Activated CD4-positive, alpha-beta T cell treated with anti-CD3 and anti-CD28 coated beads, Interleukin-2, amount 10 ng/mL, durations not matched to agents 24 days and 14 days (primary cell): ENCODE data around the gene NPPC. TPM values are rescaled to one million over a fixed set of nuclear protein-coding genes. Genes with fewer than 3 reads are reported as not detected.
"Not testable (repeated sequence)": the region's sequence is repeated elsewhere in the genome, so short reads cannot be mapped to it uniquely, and the experiment has no call there.

Experiments used
- DNase-seq: peaks from one replicate; pipeline ENCODE4 v3.0.0; 2022
- H3K27ac Mint-ChIP-seq: one replicate; pipeline ENCODE4 v1.8.0; 2022; ENCODE audit warnings: mild to moderate bottlenecking, mixed read lengths
- H3K27me3 Mint-ChIP-seq: one replicate; pipeline ENCODE4 v1.8.0; 2022; ENCODE audit warnings: mixed read lengths
- H3K36me3 Mint-ChIP-seq: one replicate; pipeline ENCODE4 v1.8.0; 2022; ENCODE audit warnings: low read depth, mild to moderate bottlenecking, mixed read lengths
- H3K4me1 Mint-ChIP-seq: one replicate; pipeline ENCODE4 v1.8.0; 2021; ENCODE audit warnings: mixed read lengths
- H3K4me3 Mint-ChIP-seq: one replicate; pipeline ENCODE4 v1.8.0; 2022; ENCODE audit warnings: mild to moderate bottlenecking, moderate library complexity, mixed read lengths
- H3K9me3 Mint-ChIP-seq: one replicate; pipeline ENCODE4 v1.8.0; 2021; ENCODE audit warnings: mixed read lengths
- intact Hi-C: fragments of 100-400 bp; cut with micrococcal nuclease; formaldehyde crosslinking; loops from one replicate; pipeline ENCODE4 v1.15.1; 2023
- total RNA-seq: library from RNA; stranded (reverse); gene quantifications from 2 replicates; pipeline ENCODE4 v1.2.3, GENCODE V29; 2022

Gene NPPC
- total RNA-seq, 1 donor from 2014 or later: 2.2 TPM

- intact Hi-C loops: no loop called here
- Mint-ChIP-seq H3K4me1 (peaks cover 10% of the 10 kb centered on the region), H3K27ac (no peak overlapping the region), H3K9me3 (no peaks in the 10 kb centered on the region), H3K4me3 (no peak overlapping the region), H3K27me3 (peaks cover 34% of the 10 kb centered on the region), H3K36me3 (no peaks in the 10 kb centered on the region)
- DNase-seq: no peak
Measured at GRCh38 chr2:231922311-231923009, 3.7 kb downstream of the NPPC start.

GRCh38 chr2:231920795-231921194 lies 5.4 kb downstream of the NPPC start:
- intact Hi-C loops: no loop called here
- H3K27ac Mint-ChIP-seq: no peak overlapping the region
- no peaks in the 10 kb centered on the region for H3K9me3 Mint-ChIP-seq
- H3K36me3 Mint-ChIP-seq: no peaks in the 10 kb centered on the region
- DNase-seq: no peak
- H3K27me3 Mint-ChIP-seq: peaks cover 28% of the 10 kb centered on the region
- no peak overlapping the region for H3K4me3 Mint-ChIP-seq
- peaks cover 4% of the 10 kb centered on the region for H3K4me1 Mint-ChIP-seq

GRCh38 chr2:231920366-231920765 lies 5.8 kb downstream of the NPPC start:
- H3K4me1 Mint-ChIP-seq: peaks cover 4% of the 10 kb centered on the region
- no peak overlapping the region for H3K27ac Mint-ChIP-seq
- DNase-seq: no peak
- no peaks in the 10 kb centered on the region for H3K9me3 Mint-ChIP-seq
- intact Hi-C loops: no loop called here
- H3K27me3 Mint-ChIP-seq: peaks cover 28% of the 10 kb centered on the region
- no peak overlapping the region for H3K4me3 Mint-ChIP-seq
- H3K36me3 Mint-ChIP-seq: no peaks in the 10 kb centered on the region

- Mint-ChIP-seq H3K36me3 (no peaks in the 10 kb centered on the region), H3K4me1 (peaks cover 2% of the 10 kb centered on the region), H3K27me3 (peaks cover 23% of the 10 kb centered on the region), H3K9me3 (no peaks in the 10 kb centered on the region), H3K4me3 (no peak overlapping the region), H3K27ac (no peak overlapping the region)
- DNase-seq: no peak
- intact Hi-C loops: no loop called here
Measured at GRCh38 chr2:231919341-231920035, 6.7 kb downstream of the NPPC start.

- no peak for DNase-seq
- Mint-ChIP-seq H3K9me3 (no peaks in the 10 kb centered on the region), H3K27me3 (peaks cover 15% of the 10 kb centered on the region), H3K4me3 (no peak overlapping the region), H3K27ac (no peak overlapping the region), H3K4me1 (no peaks in the 10 kb centered on the region), H3K36me3 (no peaks in the 10 kb centered on the region)
- intact Hi-C loops: no loop called here
Measured at GRCh38 chr2:231918501-231919330, 7.5 kb downstream of the NPPC start.

GRCh38 chr2:231917280-231918066 lies 8.7 kb downstream of the NPPC start:
- Mint-ChIP-seq H3K4me1 (no peaks in the 10 kb centered on the region), H3K9me3 (no peaks in the 10 kb centered on the region), H3K27ac (no peak overlapping the region), H3K27me3 (peaks cover 10% of the 10 kb centered on the region), H3K4me3 (no peak overlapping the region), H3K36me3 (no peaks in the 10 kb centered on the region)
- DNase-seq: no peak
- intact Hi-C loops: no loop called here

GRCh38 chr2:231914077-231914690 lies 12.0 kb downstream of the NPPC start:
- no peak for DNase-seq

GRCh38 chr2:231911381-231911780 lies 14.8 kb downstream of the NPPC start:
- no peaks in the 10 kb centered on the region for H3K9me3 Mint-ChIP-seq
- H3K4me3 Mint-ChIP-seq: no peak overlapping the region
- H3K4me1 Mint-ChIP-seq: peaks cover 15% of the 10 kb centered on the region
- intact Hi-C loops: no loop called here
- H3K36me3 Mint-ChIP-seq: no peaks in the 10 kb centered on the region
- H3K27me3 Mint-ChIP-seq: peaks cover under 1% of the 10 kb centered on the region
- no peak for DNase-seq
- no peak overlapping the region for H3K27ac Mint-ChIP-seq

More at GRCh38 chr2:231914077-231914690, 12.0 kb downstream of the NPPC start:
- intact Hi-C loops: no loop called here
- Mint-ChIP-seq H3K27ac (no peak overlapping the region), H3K9me3 (no peaks in the 10 kb centered on the region), H3K4me1 (peaks cover 12% of the 10 kb centered on the region), H3K36me3 (no peaks in the 10 kb centered on the region), H3K27me3 (peaks cover 5% of the 10 kb centered on the region), H3K4me3 (no peak overlapping the region)

GRCh38 chr2:231910771-231911170 lies 15.4 kb downstream of the NPPC start:
- intact Hi-C loops: no loop called here
- Mint-ChIP-seq H3K4me3 (no peak overlapping the region), H3K27me3 (no peaks in the 10 kb centered on the region), H3K27ac (no peak overlapping the region), H3K36me3 (no peaks in the 10 kb centered on the region), H3K9me3 (no peaks in the 10 kb centered on the region), H3K4me1 (peaks cover 15% of the 10 kb centered on the region)
- DNase-seq: no peak

- H3K9me3 Mint-ChIP-seq, DNase-seq, H3K4me3 Mint-ChIP-seq, intact Hi-C loops, H3K27ac Mint-ChIP-seq, H3K36me3 Mint-ChIP-seq, H3K27me3 Mint-ChIP-seq: not testable (repeated sequence)
- peaks cover 15% of the 10 kb centered on the region for H3K4me1 Mint-ChIP-seq
Measured at GRCh38 chr2:231910161-231910560, 16.0 kb downstream of the NPPC start.

- H3K4me1 Mint-ChIP-seq: peaks cover 15% of the 10 kb centered on the region
- no peak overlapping the region for H3K27ac Mint-ChIP-seq
- intact Hi-C loops: no loop called here
- no peaks in the 10 kb centered on the region for H3K27me3 Mint-ChIP-seq
- DNase-seq: no peak
- no peak overlapping the region for H3K4me3 Mint-ChIP-seq
- H3K9me3 Mint-ChIP-seq: no peaks in the 10 kb centered on the region
- no peaks in the 10 kb centered on the region for H3K36me3 Mint-ChIP-seq
Measured at GRCh38 chr2:231909631-231910030, 16.6 kb downstream of the NPPC start.

- H3K27me3 Mint-ChIP-seq: no peaks in the 10 kb centered on the region
- no peak for DNase-seq
- intact Hi-C loops: no loop called here
- no peak overlapping the region for H3K4me3 Mint-ChIP-seq
- peaks cover 15% of the 10 kb centered on the region for H3K4me1 Mint-ChIP-seq
- H3K9me3 Mint-ChIP-seq: no peaks in the 10 kb centered on the region
- H3K27ac Mint-ChIP-seq: no peak overlapping the region
- H3K36me3 Mint-ChIP-seq: no peaks in the 10 kb centered on the region
Measured at GRCh38 chr2:231908584-231908983, 17.6 kb downstream of the NPPC start.

GRCh38 chr2:231907765-231908164 lies 18.4 kb downstream of the NPPC start:
- H3K4me1 Mint-ChIP-seq: peaks cover 15% of the 10 kb centered on the region
- intact Hi-C loops: loop anchor here (2.0 kb wide), 1 partner anchor 533 kb away; no protein-coding TSS in a partner anchor
- H3K27me3 Mint-ChIP-seq: no peaks in the 10 kb centered on the region
- no peaks in the 10 kb centered on the region for H3K36me3 Mint-ChIP-seq
- no peaks in the 10 kb centered on the region for H3K9me3 Mint-ChIP-seq
- H3K4me3 Mint-ChIP-seq: no peak overlapping the region
- no peak overlapping the region for H3K27ac Mint-ChIP-seq
- no peak for DNase-seq
